NT2/D1 (cell line): ENCODE measurements around the gene WFIKKN1.

ENCODE experiments used
- SUZ12 ChIP-seq: IDR thresholded peaks from 2 replicates; pipeline ENCODE4 v1.6.1; 2011; ENCODE audit not compliant: insufficient read length, insufficient read depth; ENCODE audit errors: extremely low read depth
- YY1 ChIP-seq: IDR thresholded peaks from 2 replicates; pipeline ENCODE4 v1.6.1; 2011; ENCODE audit not compliant: insufficient read length, insufficient read depth

GRCh38 chr16:678209-678857 is 47.5 kb downstream of the WFIKKN1 start:
- TF ChIP-seq SUZ12, result no peak
- no peak for TF ChIP-seq YY1
